ENCODE measurements around the gene PSAP.

PSAP gene

DNA sequence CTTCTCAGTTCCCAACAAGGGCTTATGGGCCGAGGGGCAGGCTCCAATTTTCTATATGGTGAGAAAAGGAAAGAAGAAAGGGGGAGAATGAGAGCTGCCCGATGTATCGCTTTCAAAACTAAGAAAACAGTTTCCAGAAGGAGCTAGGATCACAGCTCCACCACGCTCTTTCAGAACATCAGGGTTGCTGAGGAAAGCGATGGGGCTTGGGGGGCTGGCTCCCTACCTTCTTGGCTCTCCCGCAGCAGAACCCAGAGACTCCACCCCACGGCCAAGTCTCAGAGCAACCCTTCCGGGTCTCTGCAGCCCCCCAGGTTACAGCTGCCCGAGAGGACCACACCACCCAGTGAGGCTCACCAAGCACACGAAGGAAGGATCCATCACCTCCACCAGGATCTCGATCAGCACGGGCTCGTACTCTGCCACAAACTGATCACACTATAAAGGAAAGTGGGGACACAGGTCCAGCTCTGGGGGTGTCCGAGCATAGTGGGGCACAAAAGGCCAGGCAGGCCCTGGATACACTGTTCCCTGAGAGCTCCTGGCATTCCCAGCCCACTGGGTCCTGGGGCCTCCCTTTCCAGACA lies 32.3 kb downstream of the PSAP start:
- no peak for TF ChIP-seq POLR2A (IDR thresholded peaks at IDR 0.05; ENCODE audit: low read length)
- no peak for TF ChIP-seq GATA1 (IDR thresholded peaks at IDR 0.05; ENCODE audit: low read depth, low read length)
- no peak for DNase-seq

GRCh38 chr10:71817831-71818655 lies 33.0 kb downstream of the PSAP start:
- peak in 1 of 2 experiments; percentile 43 for DNase-seq
- TF ChIP-seq POLR2A (IDR thresholded peaks at IDR 0.05; ENCODE audit: low read length) (no peak), GATA1 (IDR thresholded peaks at IDR 0.05; ENCODE audit: low read depth, low read length) (no peak)

- no peak for DNase-seq
- TF ChIP-seq POLR2A (IDR thresholded peaks at IDR 0.05; ENCODE audit: low read length): no peak
- TF ChIP-seq GATA1 (IDR thresholded peaks at IDR 0.05; ENCODE audit: low read depth, low read length): no peak
Measured at GRCh38 chr10:71816936-71817618, 34.0 kb downstream of the PSAP start.

GRCh38 chr10:71816421-71816851 lies 34.6 kb downstream of the PSAP start:
- no peak for DNase-seq
- TF ChIP-seq GATA1 (IDR thresholded peaks at IDR 0.05; ENCODE audit: low read depth, low read length): no peak
- TF ChIP-seq POLR2A (IDR thresholded peaks at IDR 0.05; ENCODE audit: low read length): no peak

DNA sequence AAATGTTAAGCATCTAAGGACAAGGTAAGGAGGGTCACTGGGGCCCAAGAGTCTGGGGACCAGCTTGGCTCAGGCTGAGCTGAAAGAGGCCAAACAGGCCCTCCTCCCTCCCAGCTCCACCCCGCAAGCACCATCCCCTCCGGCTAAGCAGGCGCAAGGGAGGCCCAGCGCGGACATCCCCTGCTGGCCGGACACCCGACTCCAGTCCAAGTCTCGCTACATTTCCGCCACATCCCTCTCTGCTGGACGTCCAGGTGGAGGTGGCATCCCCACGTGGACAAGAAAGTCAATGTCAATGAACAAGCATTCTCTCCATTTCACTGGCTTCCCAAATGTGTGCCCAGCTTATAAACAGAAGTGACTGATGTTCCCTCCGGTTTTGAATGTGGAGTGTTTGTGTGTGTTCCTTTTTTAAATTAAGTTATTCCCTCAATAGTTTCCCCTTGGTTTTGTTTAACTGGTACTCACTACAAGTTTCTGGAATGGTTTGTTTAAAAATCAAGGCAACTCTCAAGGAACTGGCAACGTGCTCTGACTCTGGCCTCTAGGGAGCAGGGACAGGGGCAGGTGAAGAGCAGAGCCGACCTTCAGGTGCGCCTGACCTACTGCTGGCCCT lies 35.4 kb downstream of the PSAP start:
- no peak for DNase-seq
- TF ChIP-seq GATA1 (IDR thresholded peaks at IDR 0.05; ENCODE audit: low read depth, low read length): no peak
- TF ChIP-seq POLR2A (IDR thresholded peaks at IDR 0.05; ENCODE audit: low read length): no peak

GRCh38 chr10:71814922-71815411 lies 36.1 kb downstream of the PSAP start:
- no peak for DNase-seq
- TF ChIP-seq POLR2A (IDR thresholded peaks at IDR 0.05; ENCODE audit: low read length) (no peak), GATA1 (IDR thresholded peaks at IDR 0.05; ENCODE audit: low read depth, low read length) (no peak)

DNA sequence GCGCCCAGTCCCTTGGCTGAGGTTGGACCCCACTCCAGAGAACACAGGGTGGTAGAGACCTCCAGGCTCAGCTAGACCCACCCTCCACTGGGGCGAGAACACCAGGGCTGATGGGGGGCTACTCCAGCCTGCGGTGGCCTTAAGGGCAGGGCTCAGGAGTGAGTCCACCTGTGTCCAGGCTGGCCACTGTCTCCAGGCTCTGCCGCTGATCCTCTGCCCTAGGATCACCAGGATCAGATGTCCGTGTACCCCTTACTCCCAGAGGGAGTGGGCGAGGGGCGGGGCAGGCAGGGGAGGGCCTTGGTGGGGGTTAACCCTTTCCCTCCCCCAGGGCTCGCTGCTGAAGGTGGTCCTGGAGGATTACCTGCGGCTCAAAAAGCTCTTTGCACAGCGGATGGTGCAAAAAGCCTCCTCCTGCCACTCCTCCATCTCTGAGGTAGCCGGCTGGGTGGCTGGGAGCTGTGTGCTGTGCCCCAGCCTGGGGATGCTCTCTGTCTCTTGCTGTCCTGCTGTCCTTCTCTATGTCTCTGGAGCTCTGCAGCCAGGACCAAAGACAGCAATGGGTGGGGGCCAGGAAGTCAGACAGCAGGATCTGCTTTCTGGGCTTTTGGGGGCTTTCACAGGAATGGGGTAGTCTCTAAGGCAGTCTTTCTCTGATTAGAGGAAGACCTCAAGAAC lies 38.0 kb downstream of the PSAP start:
- DNase-seq: no peak
- TF ChIP-seq POLR2A (IDR thresholded peaks at IDR 0.05; ENCODE audit: low read length) (no peak), GATA1 (IDR thresholded peaks at IDR 0.05; ENCODE audit: low read depth, low read length) (no peak)

- DNase-seq: peak; percentile 73 to 86
- TF ChIP-seq GATA1 (IDR thresholded peaks at IDR 0.05; ENCODE audit: low read depth, low read length): no peak
- TF ChIP-seq POLR2A (IDR thresholded peaks at IDR 0.05; ENCODE audit: low read length): no peak
Measured at GRCh38 chr10:71812016-71812912, 38.8 kb downstream of the PSAP start.

DNA sequence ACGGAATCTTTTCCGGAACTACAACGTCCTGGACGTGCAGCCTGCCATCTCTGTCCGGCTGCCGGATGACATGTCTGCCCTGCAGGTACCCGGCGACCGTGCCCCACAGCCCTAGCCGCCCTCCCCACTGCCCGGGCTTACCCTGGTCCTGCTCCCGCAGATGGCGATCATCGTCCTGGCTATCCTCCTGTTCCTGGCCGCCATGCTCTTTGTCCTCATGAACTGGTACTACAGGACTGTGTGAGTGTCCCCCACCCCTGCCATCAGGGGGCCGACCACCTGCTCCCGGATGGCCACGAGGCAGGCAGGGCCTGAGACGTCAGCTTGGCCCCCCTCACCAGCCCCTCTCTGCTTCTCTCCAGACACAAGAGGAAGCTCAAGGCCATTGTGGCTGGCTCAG lies 39.7 kb downstream of the PSAP start:
- TF ChIP-seq POLR2A (IDR thresholded peaks at IDR 0.05; ENCODE audit: low read length) (no peak), GATA1 (IDR thresholded peaks at IDR 0.05; ENCODE audit: low read depth, low read length) (no peak)
- no peak for DNase-seq

DNA sequence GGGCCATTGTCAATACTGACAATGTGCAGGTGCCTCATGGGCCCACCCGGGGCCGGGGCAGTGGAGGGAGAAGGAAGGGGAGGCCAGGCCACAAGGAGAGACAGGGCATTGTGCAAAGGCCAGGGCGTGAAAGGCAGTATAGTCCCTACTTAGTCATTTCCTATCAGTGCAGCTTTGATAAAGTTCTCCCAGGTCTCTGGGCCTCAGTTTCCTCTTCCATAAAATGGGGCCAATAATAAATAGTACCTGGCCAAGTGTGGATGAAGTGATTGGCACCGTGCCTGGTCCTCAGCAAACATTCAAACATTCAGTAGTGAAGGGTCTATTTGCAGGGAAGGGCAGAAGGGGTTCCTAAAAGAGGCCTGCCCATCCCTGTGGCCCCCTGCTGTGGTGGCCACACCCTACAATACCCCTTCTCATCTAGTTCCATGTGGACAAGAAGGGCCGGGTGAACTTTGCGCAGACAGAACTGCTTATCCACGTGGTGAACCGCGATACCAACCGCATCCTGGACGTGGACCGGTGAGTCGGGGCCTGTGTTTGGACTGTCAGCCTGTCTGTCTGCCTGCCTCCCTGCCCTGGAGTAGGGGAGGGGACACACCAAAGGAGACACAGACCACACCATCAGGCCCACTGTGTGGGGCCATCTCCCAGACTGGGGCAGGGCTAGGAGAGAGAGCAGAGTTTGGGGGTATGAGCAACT lies 40.9 kb downstream of the PSAP start:
- no peak for DNase-seq
- TF ChIP-seq GATA1 (IDR thresholded peaks at IDR 0.05; ENCODE audit: low read depth, low read length) (no peak), POLR2A (IDR thresholded peaks at IDR 0.05; ENCODE audit: low read length) (no peak)

DNA sequence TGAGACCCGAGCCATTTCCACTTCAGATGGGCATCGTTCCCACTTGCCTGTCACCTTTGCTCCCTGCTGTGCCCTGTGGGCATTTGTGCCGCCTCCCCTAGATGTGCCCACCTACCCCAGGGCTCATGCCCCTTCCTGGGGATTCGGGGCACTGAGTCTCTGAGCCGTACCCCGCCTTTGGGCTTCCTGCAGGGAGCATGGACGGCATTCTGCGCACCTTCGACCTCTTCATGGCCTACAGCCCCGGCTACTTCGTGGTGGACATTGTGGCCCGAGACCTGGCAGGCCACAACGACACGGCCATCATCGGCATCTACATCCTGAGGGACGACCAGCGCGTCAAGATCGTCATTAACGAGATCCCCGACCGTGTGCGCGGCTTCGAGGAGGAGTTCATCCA lies 41.4 kb downstream of the PSAP start:
- DNase-seq: no peak
- TF ChIP-seq POLR2A (IDR thresholded peaks at IDR 0.05; ENCODE audit: low read length): no peak
- TF ChIP-seq GATA1 (IDR thresholded peaks at IDR 0.05; ENCODE audit: low read depth, low read length): no peak
